ENCODE measurements around the gene FGF6.

Gene FGF6

GRCh38 chr12:4444031-4444430 lies 1.6 kb downstream of the FGF6 start:
- Histone ChIP-seq H3K4me1 (ENCODE audit: control insufficient read depth, low read depth, low read length) (peaks cover 38% of the 10 kb centered on the region), H3K36me3 (ENCODE audit: control insufficient read depth, low read depth, low read length) (no peaks in the 10 kb centered on the region), H3K9ac (ENCODE audit: low read length) (no peak overlapping the region), H3K9me3 (ENCODE audit: control insufficient read depth, low read depth, low read length) (no peaks in the 10 kb centered on the region), H3K4me3 (ENCODE audit: low read length) (no peak overlapping the region), H3K27me3 (ENCODE audit: control insufficient read depth, insufficient read depth, low read length) (no peaks in the 10 kb centered on the region), H3K27ac (ENCODE audit: low read length) (no peak overlapping the region)

- Histone ChIP-seq H3K27me3 (ENCODE audit: control insufficient read depth, insufficient read depth, low read length) (no peaks in the 10 kb centered on the region), H3K9ac (ENCODE audit: low read length) (no peak overlapping the region), H3K27ac (ENCODE audit: low read length) (no peak overlapping the region), H3K36me3 (ENCODE audit: control insufficient read depth, low read depth, low read length) (no peaks in the 10 kb centered on the region), H3K9me3 (ENCODE audit: control insufficient read depth, low read depth, low read length) (no peaks in the 10 kb centered on the region), H3K4me3 (ENCODE audit: low read length) (no peak overlapping the region), H3K4me1 (ENCODE audit: control insufficient read depth, low read depth, low read length) (peaks cover 38% of the 10 kb centered on the region)
Observed at GRCh38 chr12:4443616-4444015, 2.0 kb downstream of the FGF6 start.

GRCh38 chr12:4441355-4442335 lies 4.0 kb downstream of the FGF6 start:
- no peaks in the 10 kb centered on the region for H3K36me3 ChIP-seq (ENCODE audit: control insufficient read depth, low read depth, low read length)
- peak overlapping the region; percentile 22 for H3K4me3 ChIP-seq (ENCODE audit: low read length)
- no peak overlapping the region for H3K9ac ChIP-seq (ENCODE audit: low read length)
- H3K4me1 ChIP-seq (ENCODE audit: control insufficient read depth, low read depth, low read length), result peaks cover 38% of the 10 kb centered on the region
- no peaks in the 10 kb centered on the region for H3K9me3 ChIP-seq (ENCODE audit: control insufficient read depth, low read depth, low read length)
- H3K27me3 ChIP-seq (ENCODE audit: control insufficient read depth, insufficient read depth, low read length), result no peaks in the 10 kb centered on the region
- no peak overlapping the region for H3K27ac ChIP-seq (ENCODE audit: low read length)

- H3K9ac ChIP-seq (ENCODE audit: low read length), result no peak overlapping the region
- no peaks in the 10 kb centered on the region for H3K27me3 ChIP-seq (ENCODE audit: control insufficient read depth, insufficient read depth, low read length)
- no peak overlapping the region for H3K27ac ChIP-seq (ENCODE audit: low read length)
- H3K36me3 ChIP-seq (ENCODE audit: control insufficient read depth, low read depth, low read length), result no peaks in the 10 kb centered on the region
- H3K4me1 ChIP-seq (ENCODE audit: control insufficient read depth, low read depth, low read length), result peaks cover 38% of the 10 kb centered on the region
- peak overlapping the region; percentile 22 for H3K4me3 ChIP-seq (ENCODE audit: low read length)
- no peaks in the 10 kb centered on the region for H3K9me3 ChIP-seq (ENCODE audit: control insufficient read depth, low read depth, low read length)
Observed at GRCh38 chr12:4440187-4440941, 5.3 kb downstream of the FGF6 start.

DNA sequence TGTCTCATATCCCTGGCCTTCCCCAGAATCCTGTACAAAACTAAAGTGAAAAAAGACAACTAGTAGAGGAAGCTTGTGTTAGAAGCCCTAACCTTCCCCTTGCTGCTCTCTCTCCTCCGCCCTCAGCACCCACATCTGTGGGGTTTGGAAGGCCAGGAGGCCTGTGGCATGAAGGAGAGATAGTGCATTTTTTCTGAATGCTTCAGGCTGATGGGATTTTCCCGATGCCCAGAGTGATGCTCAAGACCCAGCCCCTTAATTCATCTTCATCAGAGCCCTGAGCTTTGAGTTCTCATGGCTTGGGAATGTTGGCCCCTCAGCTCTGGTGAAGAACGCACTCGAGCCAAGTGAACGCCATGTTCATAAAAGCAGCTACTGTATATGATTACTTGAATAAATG lies 5.9 kb downstream of the FGF6 start:
- H3K4me3 ChIP-seq (ENCODE audit: low read length), result no peak overlapping the region
- H3K9ac ChIP-seq (ENCODE audit: low read length), result no peak overlapping the region
- peaks cover 38% of the 10 kb centered on the region for H3K4me1 ChIP-seq (ENCODE audit: control insufficient read depth, low read depth, low read length)
- H3K9me3 ChIP-seq (ENCODE audit: control insufficient read depth, low read depth, low read length), result no peaks in the 10 kb centered on the region
- H3K27me3 ChIP-seq (ENCODE audit: control insufficient read depth, insufficient read depth, low read length), result no peaks in the 10 kb centered on the region
- H3K36me3 ChIP-seq (ENCODE audit: control insufficient read depth, low read depth, low read length), result no peaks in the 10 kb centered on the region
- H3K27ac ChIP-seq (ENCODE audit: low read length), result no peak overlapping the region

GRCh38 chr12:4438834-4439596 lies 6.6 kb downstream of the FGF6 start:
- H3K27ac ChIP-seq (ENCODE audit: low read length), result no peak overlapping the region
- H3K4me1 ChIP-seq (ENCODE audit: control insufficient read depth, low read depth, low read length), result peaks cover 37% of the 10 kb centered on the region
- no peaks in the 10 kb centered on the region for H3K36me3 ChIP-seq (ENCODE audit: control insufficient read depth, low read depth, low read length)
- no peak overlapping the region for H3K9ac ChIP-seq (ENCODE audit: low read length)
- H3K27me3 ChIP-seq (ENCODE audit: control insufficient read depth, insufficient read depth, low read length), result no peaks in the 10 kb centered on the region
- H3K4me3 ChIP-seq (ENCODE audit: low read length), result no peak overlapping the region
- no peaks in the 10 kb centered on the region for H3K9me3 ChIP-seq (ENCODE audit: control insufficient read depth, low read depth, low read length)

DNA sequence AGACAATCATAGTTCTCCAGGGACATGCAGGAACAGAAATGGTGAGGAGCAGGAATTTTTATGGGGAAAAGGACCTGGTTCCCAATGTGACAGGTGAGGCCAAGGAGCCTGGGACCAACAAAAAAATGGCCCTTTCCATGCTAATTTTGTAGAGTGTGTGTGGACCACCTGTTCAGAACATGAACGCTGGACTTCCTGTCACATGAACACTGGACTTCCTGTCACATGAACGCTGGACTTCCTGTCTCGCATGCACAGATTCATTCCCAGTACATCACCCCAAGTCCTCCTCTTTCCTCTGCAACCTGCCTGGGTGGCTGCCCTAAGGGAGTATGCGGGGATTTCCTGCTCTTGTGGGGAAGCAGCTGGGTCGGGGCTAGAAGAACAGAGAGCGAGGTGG lies 10.1 kb downstream of the FGF6 start:
- Histone ChIP-seq H3K4me1 (ENCODE audit: control insufficient read depth, low read depth, low read length) (peaks cover 7% of the 10 kb centered on the region), H3K9ac (ENCODE audit: low read length) (no peak overlapping the region), H3K4me3 (ENCODE audit: low read length) (no peak overlapping the region), H3K36me3 (ENCODE audit: control insufficient read depth, low read depth, low read length) (no peaks in the 10 kb centered on the region), H3K27ac (ENCODE audit: low read length) (no peak overlapping the region), H3K9me3 (ENCODE audit: control insufficient read depth, low read depth, low read length) (no peaks in the 10 kb centered on the region), H3K27me3 (ENCODE audit: control insufficient read depth, insufficient read depth, low read length) (no peaks in the 10 kb centered on the region)

DNA sequence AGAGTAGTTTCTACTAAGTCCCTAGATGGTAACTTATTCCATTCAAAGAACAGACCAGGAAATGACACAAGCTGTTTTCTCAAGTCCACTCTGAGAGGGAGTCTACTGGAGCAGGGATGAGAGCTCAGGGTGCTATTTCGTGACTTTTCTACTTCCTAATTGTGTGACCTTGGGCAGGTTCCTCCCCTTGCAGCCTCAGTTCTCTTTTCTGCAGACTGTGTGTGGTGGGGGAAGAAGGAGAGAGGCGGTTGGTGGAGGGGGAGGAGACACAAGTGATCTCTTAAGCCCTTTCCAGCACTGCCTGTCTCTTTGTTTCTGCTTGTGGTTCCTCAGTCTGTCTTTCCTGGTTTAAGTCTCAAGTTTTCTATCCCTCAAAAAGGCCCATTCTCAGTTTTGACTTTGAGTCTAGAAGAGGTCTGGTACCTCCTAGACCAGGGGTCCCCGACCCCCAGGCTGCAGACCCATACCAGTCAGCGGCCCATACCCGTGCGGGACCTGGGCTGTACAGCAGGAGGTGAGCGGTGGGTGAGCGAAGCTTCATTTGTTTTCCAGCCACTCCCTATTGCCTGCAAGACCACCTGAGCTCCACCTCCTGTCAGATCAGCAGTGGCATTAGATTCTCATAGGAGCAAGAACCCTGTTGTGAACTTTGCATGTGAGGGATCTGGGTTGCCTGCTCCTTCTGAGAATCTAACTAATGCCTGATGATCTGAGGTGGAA lies 10.7 kb downstream of the FGF6 start:
- Histone ChIP-seq H3K4me3 (ENCODE audit: low read length) (no peak overlapping the region), H3K27ac (ENCODE audit: low read length) (no peak overlapping the region), H3K27me3 (ENCODE audit: control insufficient read depth, insufficient read depth, low read length) (no peaks in the 10 kb centered on the region)

GRCh38 chr12:4434301-4434700 lies 11.3 kb downstream of the FGF6 start:
- Histone ChIP-seq H3K27ac (ENCODE audit: low read length) (no peak overlapping the region), H3K4me3 (ENCODE audit: low read length) (no peak overlapping the region), H3K36me3 (ENCODE audit: control insufficient read depth, low read depth, low read length) (no peaks in the 10 kb centered on the region), H3K4me1 (ENCODE audit: control insufficient read depth, low read depth, low read length) (no peaks in the 10 kb centered on the region), H3K9me3 (ENCODE audit: control insufficient read depth, low read depth, low read length) (no peaks in the 10 kb centered on the region), H3K27me3 (ENCODE audit: control insufficient read depth, insufficient read depth, low read length) (no peaks in the 10 kb centered on the region), H3K9ac (ENCODE audit: low read length) (no peak overlapping the region)

More for the DNA sequence above, 10.7 kb downstream of the FGF6 start:
- no peaks in the 10 kb centered on the region for H3K9me3 ChIP-seq (ENCODE audit: control insufficient read depth, low read depth, low read length)
- no peaks in the 10 kb centered on the region for H3K4me1 ChIP-seq (ENCODE audit: control insufficient read depth, low read depth, low read length)
- no peaks in the 10 kb centered on the region for H3K36me3 ChIP-seq (ENCODE audit: control insufficient read depth, low read depth, low read length)
- no peak overlapping the region for H3K9ac ChIP-seq (ENCODE audit: low read length)

DNA sequence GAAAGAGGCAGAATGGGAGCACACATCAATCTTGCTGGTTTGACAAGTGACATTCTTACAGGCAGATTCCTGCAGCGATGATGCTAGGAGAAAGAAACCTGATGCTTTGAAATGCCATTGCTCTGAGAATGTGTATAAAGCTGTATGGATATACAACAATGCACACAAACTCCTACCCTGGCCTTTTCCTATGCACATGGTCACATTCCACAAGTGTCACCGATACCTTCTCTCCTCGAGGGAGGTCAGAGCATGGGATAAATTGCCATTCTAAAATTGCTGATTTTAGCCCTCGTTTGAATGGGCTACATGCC lies 11.9 kb downstream of the FGF6 start:
- H3K36me3 ChIP-seq (ENCODE audit: control insufficient read depth, low read depth, low read length), result no peaks in the 10 kb centered on the region
- H3K9ac ChIP-seq (ENCODE audit: low read length), result no peak overlapping the region
- no peak overlapping the region for H3K27ac ChIP-seq (ENCODE audit: low read length)
- no peak overlapping the region for H3K4me3 ChIP-seq (ENCODE audit: low read length)
- no peaks in the 10 kb centered on the region for H3K9me3 ChIP-seq (ENCODE audit: control insufficient read depth, low read depth, low read length)
- no peaks in the 10 kb centered on the region for H3K4me1 ChIP-seq (ENCODE audit: control insufficient read depth, low read depth, low read length)
- no peaks in the 10 kb centered on the region for H3K27me3 ChIP-seq (ENCODE audit: control insufficient read depth, insufficient read depth, low read length)

Measured in iPS-18a (cell line).